GM21447 (cell line): ENCODE results near the gene UBA52.

Experiments
- ATAC-seq: cut with Tn5 transposase; IDR thresholded peaks from one replicate; pipeline ENCODE4 v1.9.1; 2021; ENCODE audit not compliant: unreplicated experiment

Gene UBA52

DNA sequence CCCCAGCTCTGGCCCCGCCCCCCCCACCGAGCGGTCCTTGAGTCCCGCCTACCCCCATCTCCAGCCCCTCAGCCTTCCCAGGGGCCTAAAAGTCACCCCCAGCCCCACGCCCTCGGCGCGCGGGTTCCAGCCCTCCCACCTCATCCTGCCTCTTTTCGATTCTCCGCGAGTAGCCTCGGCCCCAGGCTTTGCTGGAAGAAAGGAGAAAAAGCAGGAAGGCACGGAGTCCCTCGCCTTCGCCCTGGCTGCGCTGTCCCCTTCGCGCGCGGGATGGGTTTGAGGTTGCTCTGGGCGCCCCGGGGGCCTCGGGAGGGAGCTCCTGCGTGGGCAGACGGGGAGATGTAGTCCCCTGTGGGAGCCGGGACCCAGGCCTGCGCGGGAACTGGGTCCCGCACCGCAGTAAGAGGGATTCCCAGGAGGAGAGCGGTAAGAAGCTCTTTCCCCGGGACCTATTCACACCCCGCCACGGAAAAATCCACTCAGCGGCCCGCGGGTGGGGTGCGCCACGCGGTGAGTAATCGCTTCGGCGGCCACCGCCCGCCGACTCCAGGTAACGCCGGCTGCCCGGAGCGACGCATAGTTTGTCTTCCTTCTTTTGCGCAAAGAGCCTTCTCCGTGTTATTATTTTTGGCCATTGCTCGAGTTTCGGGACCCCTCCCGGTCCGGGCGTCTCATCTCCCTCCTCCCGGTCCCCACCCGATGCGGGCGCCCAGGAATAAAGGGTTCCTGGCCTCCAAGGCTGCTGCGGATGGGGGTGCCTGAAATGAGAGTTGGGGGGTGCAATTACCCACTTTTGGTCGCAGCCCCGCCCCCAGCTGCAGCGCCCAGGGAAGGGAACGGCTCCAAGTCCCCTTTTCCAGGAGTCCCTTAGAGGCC is 35.8 kb downstream of the UBA52 start:
- ATAC-seq: no peak

DNA sequence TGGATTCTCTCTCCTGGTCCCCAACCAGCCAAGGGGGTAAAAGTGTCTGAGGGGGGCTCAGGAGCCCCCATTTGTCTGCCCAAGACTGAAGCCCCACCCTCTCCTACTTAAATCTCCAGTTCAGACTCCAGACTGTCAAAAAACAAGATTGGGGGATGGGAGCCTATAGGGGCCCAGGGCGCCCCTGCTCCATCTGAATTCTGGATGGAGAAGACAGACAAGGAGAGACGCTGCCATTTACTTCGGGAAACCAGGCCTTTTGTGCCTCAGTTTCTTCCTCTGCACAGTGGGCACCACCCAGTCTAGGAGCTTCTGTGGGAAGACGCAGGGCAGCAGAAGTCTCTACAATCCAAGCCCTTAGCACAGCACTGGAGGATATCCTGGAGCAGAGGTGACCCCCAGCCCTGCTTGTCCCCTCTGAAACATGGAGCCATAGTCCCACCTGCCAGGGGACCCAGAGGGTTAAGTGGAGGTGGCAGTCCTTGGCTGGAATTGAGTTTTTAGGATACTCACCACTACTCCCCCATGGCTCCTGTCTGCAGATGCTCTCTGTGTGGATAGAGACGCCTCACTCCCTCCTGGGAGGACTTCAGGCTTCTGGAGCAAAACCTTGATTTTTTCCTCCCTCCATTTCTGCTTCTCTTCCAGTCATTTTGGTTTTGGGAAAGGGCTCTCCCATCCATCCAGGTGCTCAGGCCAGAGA is 36.6 kb downstream of the UBA52 start:
- ATAC-seq: no peak

DNA sequence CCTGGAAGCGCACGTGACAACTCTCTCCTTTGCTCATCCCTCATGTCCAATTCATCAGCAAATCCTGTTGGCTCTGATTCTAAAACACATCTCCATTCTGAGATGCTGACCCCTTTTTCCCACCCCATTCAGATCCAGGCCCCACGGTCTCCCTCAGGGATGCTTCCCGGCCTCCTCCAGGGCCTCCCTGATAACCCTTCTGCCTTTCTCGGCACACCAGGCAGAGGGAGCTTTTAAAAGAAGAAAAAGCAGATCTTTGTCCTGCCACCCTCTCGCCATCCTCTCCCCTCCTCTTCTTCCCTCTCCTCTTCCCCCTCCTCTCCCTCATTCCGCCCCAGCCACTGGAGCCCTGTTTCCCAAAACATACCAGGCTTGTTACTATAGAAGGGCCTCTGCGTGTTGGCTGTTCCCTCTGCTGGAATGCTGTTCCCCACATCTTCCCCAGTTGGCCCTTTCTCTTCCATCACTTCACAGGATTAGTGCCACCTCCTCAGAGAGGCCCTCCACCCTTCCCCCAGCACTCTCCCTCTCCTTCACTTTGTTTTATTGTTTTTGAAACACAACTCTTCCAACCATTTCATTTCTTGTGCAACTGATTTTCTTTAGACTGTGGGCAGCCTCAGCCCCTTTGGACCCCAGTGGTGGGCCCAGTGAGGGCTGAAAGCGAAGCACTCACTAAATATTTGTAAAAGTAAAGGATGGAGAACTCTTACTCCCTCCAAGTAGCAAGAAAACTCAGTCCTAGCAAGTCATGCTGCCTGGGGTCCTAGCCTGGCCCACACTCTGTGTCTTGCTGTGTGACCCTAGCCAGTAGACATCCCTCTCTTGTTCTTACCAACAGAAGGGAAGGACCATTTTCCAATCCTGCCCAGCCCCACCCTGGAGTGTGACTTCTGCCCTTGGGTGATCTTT is 37.4 kb downstream of the UBA52 start:
- no peak for ATAC-seq

DNA sequence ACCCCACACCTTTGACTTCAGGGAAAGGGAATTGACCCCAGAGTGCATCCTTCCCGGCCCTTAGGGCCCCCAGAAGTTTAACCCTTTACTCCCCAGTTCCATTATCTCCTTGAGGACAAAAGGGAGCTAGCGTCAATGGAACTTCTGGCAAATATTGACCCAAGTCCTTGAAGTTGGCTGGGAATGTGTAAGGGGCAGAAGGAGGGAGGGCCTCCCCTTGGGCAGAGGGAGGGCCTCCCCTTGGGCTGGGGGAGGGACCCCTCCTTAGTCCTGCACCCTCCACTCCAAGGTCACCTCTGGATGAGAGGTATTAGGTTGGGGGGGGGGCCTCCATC is 38.0 kb downstream of the UBA52 start:
- no peak for ATAC-seq

DNA sequence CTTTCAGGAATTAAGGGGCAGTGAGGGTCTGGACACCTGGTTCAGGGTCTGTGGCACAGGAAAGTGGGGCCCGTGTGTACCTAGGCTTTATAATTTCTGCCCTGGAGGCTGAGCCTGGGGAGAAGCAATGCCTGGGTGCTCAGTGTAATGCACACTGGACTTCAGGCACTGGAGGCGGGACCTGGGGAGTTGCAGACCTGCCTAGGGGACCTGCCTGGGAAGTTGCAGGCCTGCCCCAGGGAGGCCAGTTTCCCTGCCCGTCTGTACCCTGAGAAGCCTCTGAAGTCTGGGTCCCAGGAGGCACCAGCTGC is 38.5 kb downstream of the UBA52 start:
- no peak for ATAC-seq

DNA sequence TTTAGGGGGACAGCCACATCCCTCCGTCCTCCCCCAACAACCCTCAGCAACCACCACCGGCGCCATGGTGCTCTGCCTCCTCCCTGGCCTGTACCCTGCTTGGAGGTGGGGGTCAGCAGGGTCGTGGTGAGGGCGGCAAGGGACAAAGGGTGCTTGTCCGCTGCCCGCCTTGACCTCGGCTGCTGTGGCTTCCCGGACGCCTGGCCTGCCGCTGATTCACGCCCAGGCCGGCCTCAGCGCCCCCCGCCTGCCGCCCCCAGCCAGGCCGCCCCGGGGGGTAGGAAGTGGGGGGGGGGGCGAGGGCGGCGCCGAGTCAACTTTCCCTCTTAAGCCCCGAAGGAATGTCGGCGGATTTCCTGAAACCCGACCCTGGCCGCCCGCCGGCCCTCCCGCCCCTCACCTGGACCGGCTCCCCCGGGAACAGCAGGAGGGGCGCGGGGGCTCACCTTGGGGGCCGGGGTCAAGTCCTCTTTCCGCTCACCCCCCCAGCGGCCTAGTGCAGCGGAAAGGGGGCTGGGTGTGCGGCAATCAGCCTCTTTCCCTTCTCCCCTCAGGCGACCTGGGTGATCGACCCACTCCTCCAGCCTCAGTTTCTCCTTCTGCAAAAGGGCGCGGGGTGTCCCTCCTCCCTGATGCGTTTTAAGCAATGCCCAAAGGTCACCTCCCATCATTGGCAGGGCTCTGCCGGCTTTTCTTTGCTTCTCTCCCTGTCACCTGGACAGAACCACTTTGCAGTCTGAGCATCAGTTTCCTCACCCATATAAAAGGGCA is 39.1 kb downstream of the UBA52 start:
- ATAC-seq: no peak

DNA sequence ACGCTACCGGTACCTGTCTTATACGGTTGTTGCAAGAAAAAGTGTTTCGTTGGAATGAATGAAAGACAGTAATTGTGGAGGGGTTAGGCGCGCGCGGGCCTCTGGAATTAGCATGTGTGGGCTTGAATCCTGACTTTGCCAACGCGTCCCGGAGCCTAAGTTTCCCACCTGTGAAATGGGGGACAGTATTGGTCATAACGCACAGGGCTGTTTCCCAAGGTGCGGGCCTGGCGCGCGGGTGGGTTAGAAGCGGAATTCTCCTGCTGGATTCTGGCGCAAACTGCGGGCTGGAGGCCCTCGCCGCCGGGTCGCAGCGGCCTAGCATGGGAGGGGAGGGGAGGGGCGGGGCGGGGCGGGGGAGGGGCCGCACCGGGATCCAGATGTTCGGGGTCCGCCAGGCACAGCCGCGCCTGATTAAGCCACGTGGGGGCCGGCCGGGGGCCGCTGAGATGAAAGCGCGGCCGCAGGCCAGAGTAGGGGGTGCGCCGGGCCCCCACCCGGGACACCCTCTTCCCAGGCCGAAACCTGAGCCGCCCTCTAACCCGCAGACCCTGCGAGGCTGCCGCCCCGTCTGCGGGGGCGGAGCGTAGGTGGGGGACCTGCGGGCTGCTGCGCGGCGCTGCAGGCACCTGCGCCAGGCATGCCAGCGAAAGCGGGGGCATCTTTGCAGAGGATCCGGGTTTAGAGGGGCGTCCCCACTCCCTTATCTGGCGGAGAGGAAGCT is 39.8 kb downstream of the UBA52 start:
- ATAC-seq: no peak

DNA sequence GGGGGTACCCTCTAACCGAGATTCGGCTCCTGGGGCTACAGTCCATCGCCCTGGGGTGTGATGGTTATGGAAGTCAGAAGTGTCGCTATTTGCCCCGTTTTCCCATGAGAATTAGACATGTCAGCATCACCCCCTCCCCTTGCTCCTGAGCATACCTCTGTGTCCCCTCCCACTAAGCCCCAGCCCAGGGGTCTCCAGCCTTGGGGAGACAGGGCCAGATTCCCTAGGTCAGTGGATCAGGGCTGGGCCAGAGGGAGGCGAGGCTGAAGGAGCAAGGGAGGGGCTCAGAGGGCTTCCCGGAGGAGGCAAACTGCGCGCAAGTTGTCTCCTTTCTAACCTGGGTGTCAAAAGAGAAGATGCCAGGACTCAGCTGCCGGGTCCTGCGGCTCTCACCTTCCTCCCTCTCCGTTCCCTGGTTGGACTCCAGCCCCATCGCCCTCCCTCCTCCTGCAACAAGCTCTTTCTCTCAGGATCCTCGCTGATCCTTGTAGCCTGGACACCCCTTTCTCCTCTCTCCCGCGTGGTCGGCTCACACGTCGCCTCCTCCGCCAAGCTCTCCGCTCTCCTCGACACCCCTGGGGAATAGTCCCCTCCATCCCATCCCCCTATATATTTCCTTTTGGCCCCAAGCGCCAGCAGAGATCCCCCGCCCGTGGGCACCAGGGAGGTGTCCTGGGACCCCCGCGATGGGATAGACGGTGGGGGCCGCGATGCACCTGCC is 40.6 kb downstream of the UBA52 start:
- no peak for ATAC-seq

DNA sequence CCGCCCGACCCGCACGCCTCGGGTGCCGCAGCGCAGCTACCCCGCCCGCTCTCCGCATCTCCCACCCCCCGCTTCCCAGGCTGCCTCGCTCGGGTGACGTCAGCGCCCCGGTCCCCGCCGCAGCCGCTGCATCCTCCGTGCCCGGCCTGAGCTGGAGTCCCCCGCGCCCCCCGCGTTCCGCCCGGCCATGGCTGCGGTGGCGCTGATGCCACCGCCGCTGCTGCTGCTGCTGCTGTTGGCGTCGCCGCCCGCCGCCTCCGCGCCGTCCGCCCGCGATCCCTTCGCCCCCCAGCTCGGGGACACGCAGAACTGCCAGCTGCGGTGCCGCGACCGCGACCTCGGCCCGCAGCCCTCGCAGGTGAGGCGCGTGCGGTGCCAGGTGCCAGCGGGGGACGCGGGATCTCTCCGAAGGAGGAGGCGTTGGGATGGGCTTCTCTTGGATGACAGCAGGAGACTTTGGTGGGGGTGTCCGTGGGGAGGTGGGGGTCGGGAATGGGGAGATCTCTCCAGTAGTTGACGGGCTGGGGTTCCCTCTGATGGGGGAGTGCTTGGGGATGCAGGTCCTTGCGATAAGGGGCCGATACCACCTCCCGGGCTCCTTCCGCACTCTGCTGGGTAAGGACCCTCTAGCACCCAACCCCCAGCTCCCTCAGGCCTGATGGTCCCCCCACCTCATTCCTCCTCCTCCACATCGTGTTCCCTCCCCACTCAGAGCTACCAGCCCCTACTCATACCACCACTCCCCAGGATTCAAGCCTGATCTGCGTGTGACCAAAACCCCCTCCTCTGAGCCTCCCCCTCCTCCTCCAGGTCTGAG is 41.3 kb downstream of the UBA52 start, which contains the start of gene TMEM59L:
Gene TMEM59L, plus strand, starts transcription at position 99 of the 817 bp plus-strand sequence. Its CDS starts 89 bp downstream, at position 188.
- no peak for ATAC-seq

DNA sequence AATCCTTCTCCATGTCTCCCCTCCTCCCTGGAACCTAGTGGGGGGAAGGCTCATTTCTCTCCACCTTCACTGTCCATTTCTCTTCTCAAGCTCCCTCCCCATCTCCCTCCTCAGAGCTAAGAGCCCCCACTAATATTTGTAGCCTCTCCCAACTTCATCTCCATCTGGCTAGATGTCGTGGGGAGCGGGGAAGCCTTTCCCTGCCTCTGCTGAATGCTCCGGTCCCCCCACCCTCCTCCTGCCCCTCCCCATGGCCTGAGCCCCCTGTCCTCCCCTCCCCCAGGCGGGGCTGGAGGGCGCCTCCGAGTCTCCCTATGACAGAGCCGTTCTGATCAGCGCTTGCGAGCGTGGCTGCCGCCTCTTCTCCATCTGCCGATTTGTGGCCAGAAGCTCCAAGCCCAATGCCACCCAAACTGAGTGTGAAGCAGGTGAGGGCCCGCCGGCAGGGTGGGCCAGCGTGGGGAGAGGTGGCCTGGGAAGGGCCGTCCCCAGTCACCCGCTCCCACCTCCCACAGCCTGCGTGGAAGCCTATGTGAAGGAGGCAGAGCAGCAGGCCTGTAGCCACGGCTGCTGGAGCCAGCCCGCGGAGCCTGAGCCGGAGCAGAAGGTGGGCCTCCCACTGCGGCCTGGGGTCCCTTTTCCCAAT is 42.1 kb downstream of the UBA52 start:
- ATAC-seq: no peak

DNA sequence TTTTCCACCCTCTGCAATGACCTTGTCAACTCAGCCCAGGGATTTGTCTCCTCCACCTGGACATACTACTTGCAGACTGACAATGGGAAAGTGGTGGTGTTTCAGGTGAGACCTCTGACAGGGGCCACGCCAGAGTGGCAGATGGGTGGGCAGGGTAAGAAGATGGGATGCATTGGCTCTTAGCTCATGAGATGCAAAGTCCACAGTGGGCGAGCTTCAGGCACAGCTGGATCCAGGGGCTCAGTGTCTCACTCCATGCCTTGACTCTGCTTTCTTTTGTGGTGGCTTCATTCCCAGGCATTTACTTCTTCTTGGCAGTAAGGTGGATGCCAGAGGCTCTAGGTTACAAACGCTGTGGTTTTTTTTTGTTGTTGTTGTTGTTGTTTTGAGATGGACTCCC is 44.4 kb downstream of the UBA52 start:
- ATAC-seq: no peak

DNA sequence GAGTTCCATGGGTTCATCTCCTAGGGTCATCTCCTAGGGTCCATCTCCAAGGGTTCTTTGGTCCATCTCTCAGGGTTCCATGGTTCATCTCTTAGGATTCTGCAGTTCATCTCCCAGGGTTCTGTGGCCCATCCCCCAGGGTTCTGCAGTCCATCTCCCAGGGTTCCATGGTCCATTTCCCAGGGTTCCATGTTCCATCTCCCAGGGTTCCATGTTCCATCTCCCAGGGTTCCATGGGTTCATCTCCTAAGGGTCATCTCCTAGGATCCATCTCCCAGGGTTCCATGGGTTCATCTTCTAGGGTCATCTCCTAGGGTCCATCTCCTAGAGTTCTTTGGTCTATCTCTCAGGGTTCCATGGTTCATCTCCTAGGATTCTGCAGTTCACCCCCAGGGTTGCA is 45.9 kb downstream of the UBA52 start:
- ATAC-seq: no peak

DNA sequence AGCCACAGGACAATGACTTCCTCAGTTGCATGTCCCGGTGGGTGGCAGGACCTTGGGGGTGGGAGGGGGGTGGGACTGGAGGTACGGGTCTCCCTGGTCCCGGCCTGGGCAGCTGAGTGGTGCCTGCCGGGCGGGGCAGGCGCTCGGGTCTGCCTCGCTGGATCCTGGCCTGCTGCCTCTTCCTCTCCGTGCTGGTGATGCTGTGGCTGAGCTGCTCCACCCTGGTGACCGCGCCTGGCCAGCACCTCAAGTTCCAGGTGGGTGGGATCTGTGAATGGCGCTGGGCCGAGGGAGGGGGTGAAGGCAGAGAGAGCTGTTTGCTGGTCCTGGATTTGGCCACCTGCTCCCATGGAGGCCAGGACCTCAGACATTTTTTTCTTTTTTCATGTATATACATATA is 46.6 kb downstream of the UBA52 start:
- ATAC-seq: no peak

DNA sequence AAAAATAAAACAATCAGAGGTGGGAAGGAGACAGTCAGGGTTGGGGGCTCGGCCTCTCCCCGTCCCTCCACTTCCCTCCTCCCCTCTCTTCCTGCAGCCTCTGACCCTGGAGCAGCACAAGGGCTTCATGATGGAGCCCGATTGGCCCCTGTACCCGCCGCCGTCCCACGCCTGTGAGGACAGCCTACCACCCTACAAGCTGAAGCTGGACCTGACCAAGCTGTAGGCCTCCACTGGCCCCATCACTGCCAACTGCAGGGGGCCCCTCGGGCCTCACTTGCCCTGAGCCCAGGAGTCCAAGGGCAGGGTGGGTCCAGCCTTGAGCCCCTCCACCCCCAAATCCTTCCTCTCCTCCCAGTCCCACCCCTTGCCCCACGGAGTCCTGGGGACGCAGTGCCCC is 48.7 kb downstream of the UBA52 start:
- no peak for ATAC-seq

DNA sequence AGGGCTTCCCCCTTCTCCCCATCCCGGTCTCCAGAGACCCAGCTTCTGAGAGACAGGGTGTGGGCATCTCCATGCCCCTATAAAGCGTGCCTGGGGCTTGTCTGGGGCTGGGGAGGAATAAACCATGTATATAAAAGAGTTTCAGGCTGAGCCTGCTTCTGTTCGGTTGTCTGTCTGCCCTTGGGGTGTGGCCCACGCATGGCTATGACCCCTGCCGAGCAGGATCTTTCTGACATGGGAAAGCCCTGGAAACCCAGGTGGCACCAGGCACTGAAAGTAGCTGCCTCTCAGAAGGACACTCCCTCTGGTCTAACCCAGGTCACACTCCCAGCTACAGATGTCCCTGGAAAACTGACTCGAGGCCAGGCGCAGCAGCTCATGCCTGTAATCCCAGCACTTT is 49.2 kb downstream of the UBA52 start:
- no peak for ATAC-seq

DNA sequence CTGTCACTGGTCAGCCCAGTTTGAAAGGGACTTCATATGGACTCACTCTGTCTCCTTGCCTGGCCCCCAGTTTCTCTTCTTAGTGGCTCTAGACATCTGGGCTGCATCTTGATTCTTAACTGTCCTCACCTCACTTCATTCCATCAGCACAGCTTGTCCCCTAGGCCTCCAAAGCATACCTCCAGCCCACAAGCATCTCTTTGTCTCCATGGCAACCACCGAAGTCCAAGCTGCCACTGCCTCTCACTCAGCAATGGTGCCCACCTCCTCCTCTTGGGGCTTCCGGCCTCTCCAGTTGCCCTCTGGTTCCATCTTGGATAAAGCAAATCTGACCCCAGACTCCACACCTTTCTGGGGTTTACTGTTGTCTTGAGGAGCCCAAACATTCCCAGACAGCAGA is 55.2 kb downstream of the UBA52 start:
- ATAC-seq: no peak
